ENCODE results near the gene PTPRR. TPM values are rescaled to one million over a fixed set of nuclear protein-coding genes. Genes with fewer than 3 reads are reported as not detected.
"Not testable (repeated sequence)": the region's sequence is repeated elsewhere in the genome, so short reads cannot be mapped to it uniquely, and the experiment has no call there.

PTPRR gene
- total RNA-seq, 1 donor from 2014 or later: 0.98 TPM

DNA sequence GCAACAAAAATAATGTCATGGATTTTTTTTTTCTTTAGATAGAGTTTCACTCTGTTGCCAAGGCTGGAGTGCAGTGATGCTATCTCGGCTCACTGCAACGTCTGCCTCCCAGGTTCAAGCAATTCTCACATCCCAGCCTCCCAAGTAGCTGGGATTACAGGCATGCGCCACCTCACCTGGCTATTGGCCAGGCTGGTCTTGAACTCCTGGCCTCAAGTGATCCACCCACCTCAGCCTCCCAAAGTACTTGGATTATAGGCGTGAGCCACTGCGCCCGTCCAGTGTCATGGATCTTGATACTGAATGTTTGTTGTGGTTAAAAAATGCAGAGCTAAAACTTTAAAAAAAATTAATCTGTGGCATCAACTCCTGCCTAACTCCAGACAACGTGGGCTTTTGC is 175.5 kb downstream of the PTPRR start:
- intact Hi-C loops (cut with DNase I): no loop called here
- Histone ChIP-seq H3K27ac (no peak overlapping the region), H3K4me1 (no peaks in the 10 kb centered on the region), H3K27me3 (no peaks in the 10 kb centered on the region), H3K9me3 (no peaks in the 10 kb centered on the region), H3K4me3 (no peak overlapping the region), H3K36me3 (no peaks in the 10 kb centered on the region)
- DNase-seq (ENCODE audit: extremely low spot score in 2 of 2): no peak
- TF ChIP-seq, protein P1, sequence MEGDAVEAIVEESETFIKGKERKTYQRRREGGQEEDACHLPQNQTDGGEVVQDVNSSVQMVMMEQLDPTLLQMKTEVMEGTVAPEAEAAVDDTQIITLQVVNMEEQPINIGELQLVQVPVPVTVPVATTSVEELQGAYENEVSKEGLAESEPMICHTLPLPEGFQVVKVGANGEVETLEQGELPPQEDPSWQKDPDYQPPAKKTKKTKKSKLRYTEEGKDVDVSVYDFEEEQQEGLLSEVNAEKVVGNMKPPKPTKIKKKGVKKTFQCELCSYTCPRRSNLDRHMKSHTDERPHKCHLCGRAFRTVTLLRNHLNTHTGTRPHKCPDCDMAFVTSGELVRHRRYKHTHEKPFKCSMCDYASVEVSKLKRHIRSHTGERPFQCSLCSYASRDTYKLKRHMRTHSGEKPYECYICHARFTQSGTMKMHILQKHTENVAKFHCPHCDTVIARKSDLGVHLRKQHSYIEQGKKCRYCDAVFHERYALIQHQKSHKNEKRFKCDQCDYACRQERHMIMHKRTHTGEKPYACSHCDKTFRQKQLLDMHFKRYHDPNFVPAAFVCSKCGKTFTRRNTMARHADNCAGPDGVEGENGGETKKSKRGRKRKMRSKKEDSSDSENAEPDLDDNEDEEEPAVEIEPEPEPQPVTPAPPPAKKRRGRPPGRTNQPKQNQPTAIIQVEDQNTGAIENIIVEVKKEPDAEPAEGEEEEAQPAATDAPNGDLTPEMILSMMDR (IDR thresholded peaks at IDR 0.05): no peak
- TF ChIP-seq POLR2A (IDR thresholded peaks at IDR 0.05) (no peak), POLR2AphosphoS5 (IDR thresholded peaks at IDR 0.05; ENCODE audit: insufficient read depth in 1 of 2, low read depth in 1 of 2) (no peak)

DNA sequence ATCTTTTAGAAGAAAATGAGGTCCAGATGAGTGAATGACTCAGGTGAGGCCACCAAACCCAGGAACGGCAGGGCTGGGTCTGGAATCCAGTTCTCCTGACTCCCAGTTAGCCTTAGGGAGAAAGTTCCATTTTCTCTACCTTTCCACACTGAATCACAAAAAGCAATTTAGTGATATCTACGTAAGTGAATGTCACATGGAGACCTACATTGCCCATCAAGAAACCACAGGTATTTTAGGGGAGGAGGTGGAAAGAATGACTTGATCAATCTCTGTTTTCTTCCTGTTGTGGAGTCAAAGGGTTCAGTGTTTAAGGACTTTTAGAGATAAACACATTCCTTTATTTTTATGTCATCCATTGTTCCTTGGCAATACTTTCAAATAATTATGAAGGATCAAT is 176.4 kb downstream of the PTPRR start:
- Histone ChIP-seq H3K36me3 (no peaks in the 10 kb centered on the region), H3K27me3 (no peaks in the 10 kb centered on the region), H3K9me3 (no peaks in the 10 kb centered on the region), H3K27ac (no peak overlapping the region), H3K4me1 (no peaks in the 10 kb centered on the region), H3K4me3 (no peak overlapping the region)
- no peak for DNase-seq (ENCODE audit: extremely low spot score in 2 of 2)
- TF ChIP-seq POLR2A (IDR thresholded peaks at IDR 0.05): no peak
- TF ChIP-seq, protein P1 (IDR thresholded peaks at IDR 0.05): no peak
- no peak for TF ChIP-seq POLR2AphosphoS5 (IDR thresholded peaks at IDR 0.05; ENCODE audit: insufficient read depth in 1 of 2, low read depth in 1 of 2)
- intact Hi-C loops (cut with DNase I): no loop called here

DNA sequence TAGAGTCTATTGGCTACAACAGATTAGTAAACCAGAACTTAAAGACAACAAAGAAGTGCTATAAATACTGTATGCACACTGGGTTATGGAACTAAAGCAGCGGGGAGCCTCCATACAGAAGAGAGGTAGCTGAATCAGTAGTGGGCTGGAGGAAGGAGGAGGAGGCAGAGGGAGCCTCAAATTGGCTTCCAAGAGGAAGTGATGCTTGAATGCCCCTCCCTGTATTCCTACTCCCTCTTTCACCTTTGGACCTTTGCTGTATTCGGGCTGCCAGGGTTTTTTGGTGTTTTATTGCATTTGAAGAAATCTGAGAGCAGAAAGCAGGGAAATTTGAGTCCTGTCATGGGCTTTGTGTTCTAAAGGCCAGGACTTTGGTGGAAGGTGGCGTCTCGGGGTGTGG is 179.3 kb downstream of the PTPRR start:
- intact Hi-C loops (cut with DNase I): no loop called here
- H3K4me1 ChIP-seq: no peaks in the 10 kb centered on the region
- no peaks in the 10 kb centered on the region for H3K36me3 ChIP-seq
- DNase-seq (ENCODE audit: extremely low spot score in 2 of 2): no peak
- no peak overlapping the region for H3K4me3 ChIP-seq
- no peak overlapping the region for H3K27ac ChIP-seq
- TF ChIP-seq POLR2A (IDR thresholded peaks at IDR 0.05): no peak
- TF ChIP-seq, protein P1 (IDR thresholded peaks at IDR 0.05): no peak
- no peak for TF ChIP-seq POLR2AphosphoS5 (IDR thresholded peaks at IDR 0.05; ENCODE audit: insufficient read depth in 1 of 2, low read depth in 1 of 2)
- H3K9me3 ChIP-seq: no peaks in the 10 kb centered on the region
- H3K27me3 ChIP-seq: no peaks in the 10 kb centered on the region

DNA sequence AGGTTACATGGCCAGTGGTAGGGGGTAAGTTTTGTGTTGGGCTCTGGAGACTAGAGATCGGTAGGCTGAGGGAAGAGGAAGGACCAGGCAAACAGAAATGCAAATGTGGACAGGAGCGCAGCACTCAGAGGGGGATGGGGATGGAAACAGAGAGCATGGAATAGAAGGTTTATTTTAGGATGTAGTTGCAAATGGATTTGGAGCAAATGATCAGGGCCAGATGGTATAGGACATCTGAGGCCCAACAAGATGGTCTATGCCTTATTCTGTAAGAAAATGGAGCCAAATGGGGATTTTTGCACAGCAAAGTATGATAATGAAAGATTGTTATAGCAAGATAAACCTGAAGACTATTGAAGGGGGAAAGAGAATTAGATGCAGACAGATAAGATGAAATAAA is 180.8 kb downstream of the PTPRR start:
- H3K36me3 ChIP-seq: no peaks in the 10 kb centered on the region
- H3K4me3 ChIP-seq: no peak overlapping the region
- TF ChIP-seq, protein P1 (IDR thresholded peaks at IDR 0.05): no peak
- no peak for TF ChIP-seq POLR2AphosphoS5 (IDR thresholded peaks at IDR 0.05; ENCODE audit: insufficient read depth in 1 of 2, low read depth in 1 of 2)
- no peak for TF ChIP-seq POLR2A (IDR thresholded peaks at IDR 0.05)
- no peak overlapping the region for H3K27ac ChIP-seq
- no peak for DNase-seq (ENCODE audit: extremely low spot score in 2 of 2)
- no peaks in the 10 kb centered on the region for H3K4me1 ChIP-seq
- intact Hi-C loops (cut with DNase I): loop anchor here (10.0 kb wide), 1 partner anchor 645 kb away; no protein-coding TSS in a partner anchor
- no peaks in the 10 kb centered on the region for H3K9me3 ChIP-seq
- H3K27me3 ChIP-seq: no peaks in the 10 kb centered on the region

DNA sequence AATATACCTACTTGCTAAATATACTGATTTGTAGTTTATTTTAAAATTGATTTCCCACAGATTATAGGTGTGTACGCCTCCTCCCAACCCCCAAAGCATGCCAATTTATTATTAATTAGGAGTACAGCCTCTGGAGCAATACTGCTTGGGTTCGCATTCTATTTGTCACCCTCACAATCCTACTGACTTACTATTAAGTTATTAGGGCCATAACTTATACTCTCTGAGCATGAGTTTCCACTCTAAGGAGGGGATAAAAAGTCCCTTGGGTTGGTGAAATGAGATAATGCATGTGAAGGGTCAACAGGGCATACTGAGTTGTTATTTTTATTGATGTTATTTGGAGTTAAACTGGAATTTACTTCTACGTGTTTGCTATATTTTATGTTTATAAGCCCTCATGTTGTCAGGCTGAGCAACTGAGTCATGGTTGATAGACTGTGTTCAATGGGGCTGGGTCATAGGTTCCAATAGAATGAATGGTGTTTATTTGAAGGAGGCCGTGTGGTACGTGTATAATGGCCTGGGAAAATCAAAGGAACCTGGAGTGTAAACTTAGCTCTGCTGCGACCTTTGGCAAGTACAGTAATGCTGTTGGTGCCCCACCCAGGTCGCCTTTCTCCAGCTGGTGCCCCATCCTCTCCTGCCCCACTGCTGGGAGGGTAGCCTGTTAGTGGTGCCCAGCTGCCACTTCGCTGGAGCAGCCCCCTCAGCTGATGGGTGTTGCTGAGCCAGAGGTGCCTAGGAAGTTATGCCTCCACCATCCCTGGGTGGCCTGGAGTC is 184.0 kb downstream of the PTPRR start:
- H3K4me3 ChIP-seq: no peak overlapping the region
- no peaks in the 10 kb centered on the region for H3K27me3 ChIP-seq
- no peaks in the 10 kb centered on the region for H3K36me3 ChIP-seq
- H3K9me3 ChIP-seq: no peaks in the 10 kb centered on the region
- TF ChIP-seq POLR2AphosphoS5 (IDR thresholded peaks at IDR 0.05; ENCODE audit: insufficient read depth in 1 of 2, low read depth in 1 of 2) (no peak), POLR2A (IDR thresholded peaks at IDR 0.05) (no peak)
- TF ChIP-seq, protein P1 (IDR thresholded peaks at IDR 0.05): no peak
- no peak for DNase-seq (ENCODE audit: extremely low spot score in 2 of 2)
- H3K4me1 ChIP-seq: no peaks in the 10 kb centered on the region
- H3K27ac ChIP-seq: no peak overlapping the region
- intact Hi-C loops (cut with DNase I): loop anchor here (10.0 kb wide), 1 partner anchor 648 kb away; no protein-coding TSS in a partner anchor

DNA sequence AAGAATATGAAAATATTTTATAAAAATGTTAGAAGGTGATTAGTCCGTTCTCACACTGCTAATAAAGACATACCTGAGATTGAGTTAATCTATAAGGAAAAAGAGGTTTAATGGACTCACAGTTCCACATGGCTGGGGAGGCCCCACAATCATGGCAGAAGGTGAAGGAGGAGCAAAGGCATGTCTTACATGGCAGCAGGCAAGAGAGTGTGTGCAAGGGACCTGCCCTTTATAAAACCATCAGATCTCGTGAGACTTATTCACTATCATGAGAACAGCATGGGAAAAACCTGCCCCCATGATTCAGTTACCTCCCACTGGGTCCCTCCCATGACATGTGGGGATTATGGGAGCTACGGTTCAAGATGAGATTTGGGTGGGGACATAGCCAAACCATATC is 185.3 kb downstream of the PTPRR start:
- intact Hi-C loops (cut with DNase I): loop anchor here (10.0 kb wide), 1 partner anchor 650 kb away; no protein-coding TSS in a partner anchor
- H3K4me3 ChIP-seq, H3K9me3 ChIP-seq: not testable (repeated sequence)

More for the DNA sequence above, 185.3 kb downstream of the PTPRR start:
- not testable (repeated sequence) for H3K27ac ChIP-seq; H3K4me1 ChIP-seq; DNase-seq (ENCODE audit: extremely low spot score in 2 of 2); H3K36me3 ChIP-seq; H3K27me3 ChIP-seq
